Caco-2 (cell line): ENCODE measurements around the gene ENOX1. TPM values are rescaled to one million over a fixed set of nuclear protein-coding genes. Genes with fewer than 3 reads are reported as not detected.

Experiments used
- BruUV-seq: library from RNA; stranded (reverse); fragments of 400-500 nt; replicated peaks from 2 replicates; lab custom pipeline; 2021; lab: Mats Ljungman, UMichigan
- CTCF ChIA-PET: fragments of 300-600 bp; sonication (Branson Sonifier 250); formaldehyde crosslinking; loops from one replicate; lab custom pipeline; 2022; ENCODE audit warnings: antibody characterized with exemption; lab: Charles Lee
- POLR2A ChIA-PET: fragments of 300-600 bp; sonication (Branson Sonifier 250); formaldehyde crosslinking; loops from one replicate; lab custom pipeline; 2022; ENCODE audit warnings: antibody characterized with exemption; lab: Charles Lee
- DNase-seq, 2 experiments: peaks; one replicate each; pipeline versions ENCODE4 v3.0.0 to v3.0.0-alpha.2; 2020 to 2022
- H3K27me3 ChIP-seq: replicated peaks from 2 replicates; pipeline ENCODE4 v1.6.0; 2011; ENCODE audit warnings: low read length; ENCODE audit not compliant: control insufficient read depth, insufficient read depth
- H3K36me3 ChIP-seq: 2 replicates; pipeline ENCODE4 v1.5.1; 2011; ENCODE audit warnings: low read length; ENCODE audit not compliant: control insufficient read depth, insufficient read depth
- H3K4me1 ChIP-seq: fragments of 250-450 bp; sonication (Bioruptor Pico); 2 replicates; pipeline ENCODE4 v1.5.1; 2020; ENCODE audit warnings: mild to moderate bottlenecking
- H3K4me3 ChIP-seq: 2 replicates; pipeline ENCODE4 v1.5.1; 2011; ENCODE audit warnings: low read depth, mild to moderate bottlenecking, control low read depth, low read length
- H3K9me3 ChIP-seq: fragments of 250-450 bp; sonication (Bioruptor Pico); 2 replicates; pipeline ENCODE4 v1.5.1; 2020; ENCODE audit warnings: mild to moderate bottlenecking, moderate library complexity
- H3K27ac Mint-ChIP-seq: one replicate; pipeline ENCODE4 v1.8.0; 2022; ENCODE audit warnings: mixed read lengths; ENCODE audit not compliant: unreplicated experiment
- H3K27me3 Mint-ChIP-seq: one replicate; pipeline ENCODE4 v1.8.0; 2022; ENCODE audit warnings: mixed read lengths; ENCODE audit not compliant: insufficient read depth, unreplicated experiment
- H3K36me3 Mint-ChIP-seq: one replicate; pipeline ENCODE4 v1.8.0; 2022; ENCODE audit warnings: mild to moderate bottlenecking, mixed read lengths; ENCODE audit not compliant: insufficient read depth, unreplicated experiment
- H3K4me1 Mint-ChIP-seq: one replicate; pipeline ENCODE4 v1.8.0; 2022; ENCODE audit warnings: low read depth, mixed read lengths; ENCODE audit not compliant: unreplicated experiment
- H3K4me3 Mint-ChIP-seq: one replicate; pipeline ENCODE4 v1.8.0; 2022; ENCODE audit warnings: mild to moderate bottlenecking, moderate library complexity, mixed read lengths; ENCODE audit not compliant: unreplicated experiment
- H3K9me3 Mint-ChIP-seq: one replicate; pipeline ENCODE4 v1.8.0; 2022; ENCODE audit warnings: mixed read lengths; ENCODE audit not compliant: unreplicated experiment
- intact Hi-C: fragments of 100-400 bp; cut with micrococcal nuclease; formaldehyde crosslinking; loops from one replicate; pipeline ENCODE4 v1.10.0; 2022; ENCODE audit not compliant: unreplicated experiment
- total RNA-seq: library from RNA; stranded (reverse); gene quantifications from 2 replicates; pipeline ENCODE4 v1.2.3, GENCODE V29; 2022
- TF ChIP-seq, protein P1 (sequence below), 2 experiments: fragments of 200-600 bp in 1 of 2; IDR thresholded peaks; 1 replicate in 1 of 2; 2 replicates in 1 of 2; pipeline versions ENCODE4 v1.5.1 to v1.8.0; 2011 to 2022; ENCODE audit warnings: antibody characterized with exemption in 1 of 2, control low read depth in 1 of 2, inconsistent platforms in 1 of 2, low read depth in 1 of 2, low read length in 1 of 2, mild to moderate bottlenecking in 1 of 2, moderate library complexity in 1 of 2; ENCODE audit not compliant: insufficient read depth in 1 of 2, severe bottlenecking in 1 of 2, unreplicated experiment in 1 of 2

ENOX1 gene
- total RNA-seq, 1 experiment from 2014 or later = 9.1 TPM

DNA sequence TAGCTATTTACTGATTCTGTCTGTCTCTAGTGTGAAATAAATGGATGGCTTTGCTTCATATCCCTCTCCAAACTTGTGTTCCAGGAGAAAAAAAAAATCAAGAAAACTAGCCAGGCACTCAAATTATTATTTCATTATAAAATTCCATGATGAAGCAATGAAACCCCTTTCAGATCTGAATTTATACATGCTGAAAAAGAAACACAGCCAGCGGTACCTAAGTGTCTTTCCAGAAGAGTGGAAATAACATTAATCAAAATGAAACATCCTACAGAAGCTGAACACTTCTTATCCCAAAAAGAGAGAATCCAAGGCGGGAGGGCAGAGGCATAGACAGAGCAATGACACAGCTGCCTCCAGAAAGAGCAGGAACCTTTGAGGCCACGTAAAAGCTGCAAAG lies 15.9 kb downstream of the ENOX1 start:
- Histone ChIP-seq H3K36me3 (no peaks in the 10 kb centered on the region), H3K4me1 (peaks cover 13% of the 10 kb centered on the region), H3K27me3 (no peaks in the 10 kb centered on the region), H3K9me3 (no peaks in the 10 kb centered on the region), H3K4me3 (no peak overlapping the region)
- Mint-ChIP-seq H3K36me3 (no peaks in the 10 kb centered on the region), H3K4me3 (no peak overlapping the region), H3K27me3 (no peaks in the 10 kb centered on the region), H3K27ac (no peak overlapping the region), H3K4me1 (no peaks in the 10 kb centered on the region), H3K9me3 (no peaks in the 10 kb centered on the region)
- BruUV-seq = no TSS peak
- DNase-seq = no peak
- ChIA-PET CTCF (no interaction called here), POLR2A (no interaction called here)
- TF ChIP-seq, protein P1, sequence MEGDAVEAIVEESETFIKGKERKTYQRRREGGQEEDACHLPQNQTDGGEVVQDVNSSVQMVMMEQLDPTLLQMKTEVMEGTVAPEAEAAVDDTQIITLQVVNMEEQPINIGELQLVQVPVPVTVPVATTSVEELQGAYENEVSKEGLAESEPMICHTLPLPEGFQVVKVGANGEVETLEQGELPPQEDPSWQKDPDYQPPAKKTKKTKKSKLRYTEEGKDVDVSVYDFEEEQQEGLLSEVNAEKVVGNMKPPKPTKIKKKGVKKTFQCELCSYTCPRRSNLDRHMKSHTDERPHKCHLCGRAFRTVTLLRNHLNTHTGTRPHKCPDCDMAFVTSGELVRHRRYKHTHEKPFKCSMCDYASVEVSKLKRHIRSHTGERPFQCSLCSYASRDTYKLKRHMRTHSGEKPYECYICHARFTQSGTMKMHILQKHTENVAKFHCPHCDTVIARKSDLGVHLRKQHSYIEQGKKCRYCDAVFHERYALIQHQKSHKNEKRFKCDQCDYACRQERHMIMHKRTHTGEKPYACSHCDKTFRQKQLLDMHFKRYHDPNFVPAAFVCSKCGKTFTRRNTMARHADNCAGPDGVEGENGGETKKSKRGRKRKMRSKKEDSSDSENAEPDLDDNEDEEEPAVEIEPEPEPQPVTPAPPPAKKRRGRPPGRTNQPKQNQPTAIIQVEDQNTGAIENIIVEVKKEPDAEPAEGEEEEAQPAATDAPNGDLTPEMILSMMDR (IDR thresholded peaks at IDR 0.05; ENCODE audit: insufficient read depth in 1 of 2, low read depth in 1 of 2, low read length in 1 of 2, severe bottlenecking in 1 of 2, unreplicated experiment in 1 of 2) = no peak
- intact Hi-C loops = no loop called here

DNA sequence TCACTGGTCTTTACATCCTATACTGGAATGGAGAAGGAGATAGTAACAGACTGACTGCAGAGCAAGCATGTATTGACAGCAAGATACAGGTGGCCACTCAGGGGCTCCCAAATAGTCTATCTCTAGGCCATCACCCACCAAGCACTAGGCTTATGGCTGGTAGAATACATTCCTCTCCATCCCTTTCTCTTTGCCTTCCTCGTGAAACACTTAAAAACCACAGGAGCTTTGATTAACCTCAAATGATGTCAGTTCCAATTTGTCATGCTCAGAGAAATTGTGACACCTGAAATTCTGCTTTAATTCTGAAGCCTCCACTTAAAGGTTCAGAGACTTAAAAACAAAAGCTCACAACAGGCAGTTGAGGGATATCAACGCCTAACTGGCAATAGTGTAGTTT lies 17.2 kb downstream of the ENOX1 start:
- CTCF ChIA-PET = no interaction called here

DNA sequence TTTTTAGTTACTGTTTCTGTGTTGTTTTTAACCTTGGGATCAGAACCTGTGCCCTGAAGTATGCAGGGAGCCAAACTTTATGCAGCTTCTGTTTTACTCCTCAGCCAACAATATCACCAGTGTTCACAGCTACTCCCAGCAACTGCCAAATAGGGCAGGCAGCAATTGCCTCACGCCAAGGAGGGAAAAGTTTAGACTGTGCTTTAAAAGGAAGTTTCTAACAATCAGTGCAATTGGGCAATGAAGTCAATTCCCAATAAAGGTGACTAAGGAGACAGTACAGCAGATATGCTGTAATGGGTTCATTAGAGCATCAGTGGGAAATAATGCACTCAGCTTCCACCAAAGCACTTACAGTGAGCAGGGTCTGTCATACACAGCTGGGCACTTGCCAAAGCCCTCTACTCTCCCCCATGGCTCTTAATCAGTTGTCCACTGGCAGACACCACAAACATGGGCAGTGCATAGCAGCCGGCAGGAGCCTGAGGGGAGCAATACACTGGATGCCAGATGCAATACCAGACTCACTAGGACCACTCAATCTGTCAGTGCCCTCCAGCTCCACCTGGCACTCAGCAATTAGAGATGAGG lies 19.3 kb downstream of the ENOX1 start:
- no peaks in the 10 kb centered on the region for H3K27me3 ChIP-seq
- Mint-ChIP-seq H3K4me1 (peaks cover 22% of the 10 kb centered on the region), H3K27ac (no peak overlapping the region), H3K27me3 (no peaks in the 10 kb centered on the region), H3K36me3 (no peaks in the 10 kb centered on the region), H3K4me3 (no peak overlapping the region), H3K9me3 (no peaks in the 10 kb centered on the region)
- no peaks in the 10 kb centered on the region for H3K9me3 ChIP-seq
- DNase-seq = no peak
- ChIA-PET POLR2A (no interaction called here), CTCF (no interaction called here)
- no peak overlapping the region for H3K4me3 ChIP-seq
- intact Hi-C loops = no loop called here
- TF ChIP-seq, protein P1 (IDR thresholded peaks at IDR 0.05; ENCODE audit: insufficient read depth in 1 of 2, low read depth in 1 of 2, low read length in 1 of 2, severe bottlenecking in 1 of 2, unreplicated experiment in 1 of 2) = no peak
- BruUV-seq = no TSS peak
- H3K4me1 ChIP-seq = peaks cover 37% of the 10 kb centered on the region
- H3K36me3 ChIP-seq = no peaks in the 10 kb centered on the region

More for the DNA sequence above, 17.2 kb downstream of the ENOX1 start:
- TF ChIP-seq, protein P1 (IDR thresholded peaks at IDR 0.05; ENCODE audit: insufficient read depth in 1 of 2, low read depth in 1 of 2, low read length in 1 of 2, severe bottlenecking in 1 of 2, unreplicated experiment in 1 of 2) = no peak
- H3K36me3 ChIP-seq = no peaks in the 10 kb centered on the region
- H3K4me3 ChIP-seq = no peak overlapping the region
- H3K4me1 Mint-ChIP-seq = peaks cover 10% of the 10 kb centered on the region
- no peaks in the 10 kb centered on the region for H3K27me3 ChIP-seq
- no peaks in the 10 kb centered on the region for H3K9me3 Mint-ChIP-seq
- intact Hi-C loops = loop anchor here (2.0 kb wide), 1 partner anchor 15 kb away; no protein-coding TSS in a partner anchor
- H3K36me3 Mint-ChIP-seq = no peaks in the 10 kb centered on the region
- peaks cover 26% of the 10 kb centered on the region for H3K4me1 ChIP-seq
- no peak overlapping the region for H3K4me3 Mint-ChIP-seq
- no peak for DNase-seq
- POLR2A ChIA-PET = no interaction called here
- H3K27ac Mint-ChIP-seq = no peak overlapping the region
- BruUV-seq = no TSS peak
- no peaks in the 10 kb centered on the region for H3K9me3 ChIP-seq
- no peaks in the 10 kb centered on the region for H3K27me3 Mint-ChIP-seq
